HG03442 (cell line): ENCODE data around the gene CASP5.
"Not testable (repeated sequence)": the region's sequence is repeated elsewhere in the genome, so short reads cannot be mapped to it uniquely, and the experiment has no call there.

ENCODE experiments used
- ATAC-seq: cut with Tn5 transposase; IDR thresholded peaks from one replicate; pipeline ENCODE4 v1.9.1; 2021; ENCODE audit warnings: mild to moderate bottlenecking, moderate library complexity; ENCODE audit not compliant: unreplicated experiment

CASP5 gene

GRCh38 chr11:105034388-105034787 lies 11.4 kb upstream of the CASP5 start:
- not testable (repeated sequence) for ATAC-seq

DNA sequence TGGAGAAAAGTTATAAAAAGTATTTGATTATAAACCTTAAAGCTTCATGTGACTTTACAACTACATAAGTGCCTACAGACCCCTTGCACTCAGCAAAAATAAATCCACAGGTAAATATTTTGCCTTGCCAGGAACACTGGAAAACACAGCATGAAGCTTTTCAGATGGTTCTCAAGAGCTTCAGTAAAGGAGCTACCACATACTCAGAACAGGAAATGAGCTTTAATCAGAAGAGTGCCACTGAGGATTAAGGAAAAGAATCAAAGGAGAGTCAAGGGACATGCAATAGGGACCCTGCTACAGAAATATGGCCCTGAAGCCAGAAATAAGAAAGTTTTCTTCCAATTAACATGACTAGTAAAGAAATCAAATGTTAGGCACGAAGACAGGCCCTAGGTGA lies 10.8 kb upstream of the CASP5 start:
- no peak for ATAC-seq

DNA sequence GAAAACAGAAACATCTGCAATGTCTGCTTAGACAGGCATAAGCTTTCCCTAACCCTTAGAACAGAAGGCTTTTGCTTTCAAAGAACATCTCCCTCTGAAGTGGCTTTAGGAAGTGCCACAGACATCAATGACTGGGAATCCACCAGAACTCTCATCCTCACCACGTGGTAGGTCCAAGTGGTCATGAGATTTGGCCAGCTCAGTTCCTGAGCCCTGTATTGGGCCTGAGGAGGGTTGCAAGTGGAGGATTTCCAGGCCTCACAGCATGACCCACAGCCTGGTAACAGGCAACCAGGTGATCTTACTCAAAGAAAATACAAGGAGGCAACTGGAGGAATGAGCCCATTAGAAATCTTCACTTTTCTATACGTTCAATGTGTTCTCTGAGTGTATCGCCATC lies 10.4 kb upstream of the CASP5 start:
- ATAC-seq, result no peak

DNA sequence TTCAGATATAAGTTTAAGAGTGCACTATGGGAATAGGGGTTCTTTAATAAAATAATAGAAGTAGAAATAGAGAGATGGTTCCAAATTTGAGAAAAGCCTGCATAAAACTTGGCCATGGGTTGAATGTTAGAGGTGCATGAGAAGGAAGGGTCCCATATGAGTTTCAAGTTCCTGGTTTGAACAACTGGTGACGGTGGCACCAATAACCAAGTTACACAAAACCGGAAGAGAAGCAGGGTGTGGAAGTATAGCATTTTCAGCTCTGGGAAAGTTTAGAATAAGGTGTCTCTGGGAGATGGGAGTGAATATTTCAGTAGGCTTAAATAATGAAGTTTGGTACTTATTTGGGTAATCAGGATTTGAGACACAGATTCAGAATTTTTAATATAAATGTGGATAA lies 9.5 kb upstream of the CASP5 start:
- no peak for ATAC-seq

DNA sequence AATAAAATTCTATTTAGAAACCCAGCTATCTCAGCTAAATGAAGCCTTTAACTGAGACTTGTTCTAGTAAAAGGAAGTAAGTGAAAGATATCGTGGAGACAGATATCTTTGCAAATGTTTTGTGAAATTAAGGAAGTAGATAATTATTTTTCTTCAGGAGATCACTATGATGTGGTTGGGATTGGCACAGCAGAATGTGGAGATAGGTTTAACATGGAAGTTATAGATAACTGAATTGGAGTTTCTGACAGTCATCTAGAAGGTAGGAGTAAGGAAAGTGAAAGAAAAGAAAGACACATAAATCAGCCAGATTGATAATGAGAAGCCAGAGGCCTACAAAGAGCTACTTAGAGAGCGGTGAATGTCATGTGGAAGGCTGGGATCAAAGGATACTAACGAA lies 4.7 kb upstream of the CASP5 start:
- no peak for ATAC-seq

- no peak for ATAC-seq
These were observed 1.4 kb upstream of the CASP5 start for GRCh38 chr11:105024394-105024793.

GRCh38 chr11:105022527-105022926 lies 441 bp downstream of the CASP5 start:
- no peak for ATAC-seq

GRCh38 chr11:105007463-105007862 lies 15.5 kb downstream of the CASP5 start:
- ATAC-seq, result no peak

GRCh38 chr11:105005451-105005845 lies 17.5 kb downstream of the CASP5 start:
- no peak for ATAC-seq

GRCh38 chr11:105004021-105004420 lies 18.9 kb downstream of the CASP5 start:
- ATAC-seq, result no peak

DNA sequence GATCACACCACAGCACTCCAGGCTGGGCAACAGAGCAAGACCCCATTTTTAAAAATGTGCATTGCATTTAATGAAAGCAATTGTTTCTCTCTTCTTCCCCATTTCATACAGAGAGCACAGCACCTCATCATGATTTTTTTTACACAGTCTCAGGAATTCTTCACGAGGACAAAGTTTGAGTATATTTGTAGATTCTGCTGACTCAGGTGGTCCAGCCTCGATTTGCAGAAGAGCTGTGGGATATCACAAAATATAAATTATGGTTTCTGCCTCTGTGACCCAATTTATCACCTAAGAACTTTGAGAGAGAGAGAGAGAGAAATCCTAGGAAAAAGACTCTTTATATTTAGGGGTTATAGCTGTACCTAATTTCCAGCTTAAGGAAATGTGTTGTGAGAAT lies 19.8 kb downstream of the CASP5 start:
- ATAC-seq, result no peak

GRCh38 chr11:105000797-105001196 lies 22.2 kb downstream of the CASP5 start:
- peak; percentile 88 for ATAC-seq

- ATAC-seq, result peak; percentile 38
These were observed 22.8 kb downstream of the CASP5 start for GRCh38 chr11:105000167-105000566.

- no peak for ATAC-seq
These were observed 23.2 kb downstream of the CASP5 start for GRCh38 chr11:104999721-105000120.

DNA sequence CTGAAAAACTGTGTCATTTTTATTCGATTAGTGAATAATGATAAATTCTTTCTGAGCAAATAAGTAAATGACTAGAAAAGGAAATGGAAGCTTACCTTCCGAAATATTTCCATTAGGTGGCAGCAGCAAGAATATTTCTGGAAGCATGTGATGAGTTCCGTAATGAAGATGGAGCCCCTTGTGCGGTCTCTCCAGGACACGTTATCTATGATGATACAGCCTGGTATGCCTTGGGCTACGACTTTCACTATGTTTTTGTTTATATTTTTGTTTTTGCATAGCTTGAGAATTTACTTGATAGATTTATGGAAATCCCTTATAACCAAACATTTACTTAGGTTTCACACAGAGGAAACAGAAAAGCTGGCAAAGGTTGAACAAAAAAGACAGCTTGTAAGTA lies 25.7 kb downstream of the CASP5 start:
- no peak for ATAC-seq

DNA sequence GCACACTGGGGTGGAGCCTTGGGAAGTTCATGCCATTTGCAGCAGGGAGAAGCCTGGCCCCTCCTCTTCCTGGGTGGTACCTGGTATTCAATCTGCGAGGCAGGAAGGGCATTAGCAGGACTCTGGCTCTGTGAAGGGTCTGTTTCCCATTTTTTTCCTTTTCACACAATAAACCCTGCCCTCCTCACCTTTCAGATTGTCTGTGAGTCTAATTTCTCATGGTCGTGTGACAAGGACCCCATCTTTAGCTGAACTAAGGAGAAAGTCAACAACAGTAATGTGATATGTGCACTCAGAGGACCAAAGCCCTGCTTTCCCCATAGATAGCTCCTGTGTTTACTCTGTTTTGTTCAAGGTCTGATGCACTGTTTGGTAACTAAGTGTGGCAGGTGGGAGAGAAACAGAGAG lies 28.0 kb downstream of the CASP5 start:
- no peak for ATAC-seq

DNA sequence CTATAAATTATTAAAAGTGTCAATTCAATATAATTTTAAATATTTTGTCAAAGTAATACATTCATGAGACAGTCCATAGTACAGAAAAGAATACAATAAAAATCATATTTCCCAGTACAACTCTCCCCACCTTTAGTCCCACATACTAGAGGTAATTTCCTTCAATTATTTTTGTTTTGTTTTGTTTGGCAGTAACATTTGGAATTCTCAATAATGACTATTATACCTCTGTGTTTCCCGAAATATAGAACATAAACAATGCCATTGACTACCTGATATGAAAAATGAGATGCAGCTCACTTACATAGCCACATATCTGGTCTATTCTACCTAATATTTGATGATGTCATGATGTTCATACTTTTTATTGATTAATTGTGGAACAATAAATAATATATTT lies 30.2 kb downstream of the CASP5 start:
- ATAC-seq, result no peak

DNA sequence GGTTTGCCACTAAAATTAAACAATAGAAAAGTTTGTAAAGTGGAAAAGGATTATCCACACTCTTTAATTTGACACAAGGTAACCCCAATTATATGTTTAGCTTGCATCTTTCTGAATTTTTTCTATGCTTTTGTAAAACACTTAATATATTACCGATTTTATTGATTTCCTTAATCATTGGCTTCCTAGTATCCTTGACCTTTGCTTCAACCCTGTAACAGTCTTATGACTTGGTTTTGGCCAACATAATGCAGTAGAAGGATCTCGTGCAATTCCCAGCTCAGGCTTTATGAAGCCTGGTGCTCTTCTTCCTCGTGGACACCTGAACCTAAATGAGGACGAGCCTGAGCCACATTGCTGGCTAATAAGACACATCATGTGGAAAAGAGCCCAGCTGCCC lies 31.0 kb downstream of the CASP5 start:
- ATAC-seq, result no peak

GRCh38 chr11:104984808-104985207 lies 38.2 kb downstream of the CASP5 start:
- no peak for ATAC-seq

DNA sequence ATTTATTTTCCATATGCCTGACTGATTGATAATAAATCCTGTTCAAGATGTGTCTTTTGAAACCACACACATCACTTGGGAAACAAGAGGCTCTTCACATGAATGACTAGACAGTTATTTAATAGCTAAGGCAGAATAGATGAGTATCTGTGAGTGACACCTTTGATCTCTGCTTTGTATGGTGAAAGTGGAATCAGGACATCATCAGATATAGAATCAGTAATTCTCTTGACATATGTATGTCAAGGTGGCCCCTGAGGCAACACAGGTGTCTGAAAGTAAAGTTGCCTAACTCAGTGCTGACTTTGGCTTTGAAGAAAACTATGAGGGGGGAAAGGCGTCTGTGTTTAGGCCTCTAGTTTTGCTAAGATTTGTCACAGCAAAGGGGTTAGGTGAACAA lies 43.1 kb downstream of the CASP5 start:
- no peak for ATAC-seq

- no peak for ATAC-seq
These were observed 49.4 kb downstream of the CASP5 start for GRCh38 chr11:104973616-104974015.

DNA sequence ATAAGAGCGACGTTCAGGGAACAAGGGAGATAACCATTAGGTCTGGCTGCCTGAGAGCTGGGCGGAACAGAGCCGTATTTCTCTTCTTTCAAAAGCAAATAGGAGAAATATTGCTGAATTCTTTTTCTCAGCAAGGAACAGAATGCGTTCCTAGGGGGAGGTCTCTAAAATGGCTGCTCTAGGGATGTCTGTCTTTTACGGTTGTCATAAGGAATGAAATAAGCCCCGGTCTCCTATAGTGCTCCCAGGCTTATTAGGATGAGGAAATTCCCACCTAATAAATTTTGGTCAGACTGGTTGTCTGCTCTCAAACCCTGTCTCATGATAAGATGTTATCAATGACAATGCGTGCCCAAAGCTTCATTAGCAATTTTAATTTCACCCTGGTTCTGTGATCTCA lies 50.0 kb downstream of the CASP5 start:
- not testable (repeated sequence) for ATAC-seq

- no peak for ATAC-seq
These were observed 52.2 kb downstream of the CASP5 start for GRCh38 chr11:104970756-104971155.
